Chondrocyte (in vitro differentiated cells): ENCODE measurements around the gene MUCL3. TPM values are rescaled to one million over a fixed set of nuclear protein-coding genes. Genes with fewer than 3 reads are reported as not detected.

Experiments used
- DNase-seq: peaks from one replicate; pipeline ENCODE4 v3.0.0; 2021; ENCODE audit warnings: mixed read lengths, low spot score
- H3K27ac Mint-ChIP-seq: one replicate; pipeline ENCODE4 v1.8.0; 2021; ENCODE audit warnings: mild to moderate bottlenecking, moderate library complexity, mixed read lengths; ENCODE audit not compliant: unreplicated experiment
- H3K27me3 Mint-ChIP-seq: 2 replicates; pipeline ENCODE4 v1.8.0; 2021; ENCODE audit warnings: low read depth, mixed read lengths
- H3K36me3 Mint-ChIP-seq: 2 replicates; pipeline ENCODE4 v1.8.0; 2021; ENCODE audit warnings: low read depth, mixed read lengths
- H3K4me1 Mint-ChIP-seq: 2 replicates; pipeline ENCODE4 v1.8.0; 2021; ENCODE audit warnings: low read depth, mild to moderate bottlenecking, mixed read lengths
- H3K4me3 Mint-ChIP-seq: one replicate; pipeline ENCODE4 v1.8.0; 2021; ENCODE audit warnings: mild to moderate bottlenecking, moderate library complexity, mixed read lengths; ENCODE audit not compliant: unreplicated experiment
- H3K9me3 Mint-ChIP-seq: 2 replicates; pipeline ENCODE4 v1.8.0; 2021; ENCODE audit warnings: low read depth, mixed read lengths
- CTCF ChIP-seq: fragments of 200-600 bp; sonication (generic); IDR thresholded peaks from 2 replicates; pipeline ENCODE4 v1.5.0; 2021; ENCODE audit warnings: antibody characterized with exemption, mild to moderate bottlenecking, moderate library complexity
- long read RNA-seq: library from polyadenylated mRNA; stranded (forward); transcript quantifications from one replicate; pipeline ENCODE4 v2.0.0, GENCODE V29; 2021
- total RNA-seq: library from RNA; stranded (reverse); gene quantifications from 3 replicates; pipeline ENCODE4 v1.2.1, GENCODE V29; 2021

Gene MUCL3
- total RNA-seq: 0.07 TPM in 1 of 3 replicates, not detected in the others
- long read RNA-seq: 0 reads

GRCh38 chr6:30940361-30940986, at the start of gene MUCL3:
Gene MUCL3, plus strand, starts transcription at chr6:30940973. Its CDS starts 27 bp downstream, at chr6:30941000.
- peaks cover 5% of the 10 kb centered on the region for H3K27me3 Mint-ChIP-seq
- TF ChIP-seq CTCF: no peak
- H3K4me1 Mint-ChIP-seq: peaks cover 12% of the 10 kb centered on the region
- no peak within 1 kb of the TSS for H3K27ac Mint-ChIP-seq
- H3K9me3 Mint-ChIP-seq: no peaks in the 10 kb centered on the region
- H3K4me3 Mint-ChIP-seq: no peak within 1 kb of the TSS
- DNase-seq: no peak
- no peaks in the 10 kb centered on the region for H3K36me3 Mint-ChIP-seq

GRCh38 chr6:30891450-30891723, 49.4 kb upstream of the MUCL3 start:
- H3K36me3 Mint-ChIP-seq: peaks cover 40% of the 10 kb centered on the region
- no peak overlapping the region for H3K27ac Mint-ChIP-seq
- H3K4me1 Mint-ChIP-seq: peaks cover 37% of the 10 kb centered on the region

GRCh38 chr6:30891816-30892538, 48.8 kb upstream of the MUCL3 start:
- no peak overlapping the region for H3K4me3 Mint-ChIP-seq

More at GRCh38 chr6:30891450-30891723, 49.4 kb upstream of the MUCL3 start:
- no peaks in the 10 kb centered on the region for H3K27me3 Mint-ChIP-seq
- TF ChIP-seq CTCF: no peak
- H3K9me3 Mint-ChIP-seq: no peaks in the 10 kb centered on the region
- no peak for DNase-seq
- H3K4me3 Mint-ChIP-seq: no peak overlapping the region

GRCh38 chr6:30893001-30893591, 47.7 kb upstream of the MUCL3 start:
- Mint-ChIP-seq H3K27me3 (no peaks in the 10 kb centered on the region), H3K27ac (no peak overlapping the region), H3K9me3 (no peaks in the 10 kb centered on the region), H3K4me3 (no peak overlapping the region), H3K36me3 (peaks cover 46% of the 10 kb centered on the region), H3K4me1 (peaks cover 22% of the 10 kb centered on the region)
- TF ChIP-seq CTCF: peak; percentile 46
- peak; percentile 81 for DNase-seq

More at GRCh38 chr6:30891816-30892538, 48.8 kb upstream of the MUCL3 start:
- Mint-ChIP-seq H3K27ac (peak overlapping the region; percentile 51), H3K36me3 (peaks cover 43% of the 10 kb centered on the region), H3K9me3 (no peaks in the 10 kb centered on the region), H3K27me3 (no peaks in the 10 kb centered on the region), H3K4me1 (peaks cover 31% of the 10 kb centered on the region)
- TF ChIP-seq CTCF: no peak
- DNase-seq: no peak

- no peak overlapping the region for H3K27ac Mint-ChIP-seq
- no peak for TF ChIP-seq CTCF
- DNase-seq: peak; percentile 48
- H3K36me3 Mint-ChIP-seq: peaks cover 50% of the 10 kb centered on the region
- no peaks in the 10 kb centered on the region for H3K9me3 Mint-ChIP-seq
- H3K4me1 Mint-ChIP-seq: peaks cover 16% of the 10 kb centered on the region
- H3K27me3 Mint-ChIP-seq: no peaks in the 10 kb centered on the region
- H3K4me3 Mint-ChIP-seq: no peak overlapping the region
These were observed 47.1 kb upstream of the MUCL3 start for GRCh38 chr6:30893666-30894065.
